Esophagus mucosa (tissue), 1 donor: ENCODE measurements around the gene ASTN2. TPM values are rescaled to one million over a fixed set of nuclear protein-coding genes. Genes with fewer than 3 reads are reported as not detected.
"Not testable (repeated sequence)": the region's sequence is repeated elsewhere in the genome, so short reads cannot be mapped to it uniquely, and the experiment has no call there.

Experiments
- ATAC-seq: fragments of 200-7000 bp; cut with Tn5 transposase; one replicate; pipeline ENCODE4 v1.9.1; 2020
- total RNA-seq: library from RNA; stranded (reverse); gene quantifications from one replicate; pipeline ENCODE4 v1.2.4, GENCODE V29; 2023
- donor health status: DM: yes; HTN: yes; CAD: no.

ASTN2 gene
- total RNA-seq, 1 donor from 2014 or later, result 1.00 TPM

GRCh38 chr9:116471093-116471906 lies 943.6 kb downstream of the ASTN2 start:
- no peak for ATAC-seq

GRCh38 chr9:116468793-116469527 lies 945.9 kb downstream of the ASTN2 start:
- no peak for ATAC-seq

GRCh38 chr9:116468369-116468768 lies 946.5 kb downstream of the ASTN2 start:
- no peak for ATAC-seq

DNA sequence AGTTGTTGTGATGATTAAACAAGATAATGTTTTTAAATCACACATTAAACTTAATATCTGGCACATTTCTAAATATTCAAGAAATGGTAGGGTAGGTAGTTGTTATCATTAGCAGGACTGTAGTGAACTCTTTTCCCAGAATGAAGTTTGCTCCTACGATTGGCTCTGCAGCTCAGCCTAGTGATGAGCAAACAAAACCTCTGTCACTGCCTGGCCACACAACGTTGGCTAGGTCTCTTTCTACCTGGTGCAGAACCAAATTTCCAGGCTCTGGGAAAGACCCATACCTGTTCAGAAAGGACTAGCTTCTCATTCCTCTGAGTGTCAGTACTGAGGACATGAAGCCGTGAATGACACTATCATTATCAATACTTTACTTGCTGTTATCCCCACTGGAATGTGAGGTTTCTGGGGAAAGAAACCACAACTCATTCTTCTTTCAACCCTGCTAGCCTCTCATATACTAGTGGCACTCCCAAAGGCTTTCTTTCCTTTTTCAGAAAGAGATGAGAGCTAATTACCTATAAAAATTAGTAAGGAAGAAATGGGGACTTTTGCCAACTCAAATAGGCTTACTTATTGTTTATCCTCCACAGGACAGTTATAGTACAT lies 947.0 kb downstream of the ASTN2 start:
- no peak for ATAC-seq

DNA sequence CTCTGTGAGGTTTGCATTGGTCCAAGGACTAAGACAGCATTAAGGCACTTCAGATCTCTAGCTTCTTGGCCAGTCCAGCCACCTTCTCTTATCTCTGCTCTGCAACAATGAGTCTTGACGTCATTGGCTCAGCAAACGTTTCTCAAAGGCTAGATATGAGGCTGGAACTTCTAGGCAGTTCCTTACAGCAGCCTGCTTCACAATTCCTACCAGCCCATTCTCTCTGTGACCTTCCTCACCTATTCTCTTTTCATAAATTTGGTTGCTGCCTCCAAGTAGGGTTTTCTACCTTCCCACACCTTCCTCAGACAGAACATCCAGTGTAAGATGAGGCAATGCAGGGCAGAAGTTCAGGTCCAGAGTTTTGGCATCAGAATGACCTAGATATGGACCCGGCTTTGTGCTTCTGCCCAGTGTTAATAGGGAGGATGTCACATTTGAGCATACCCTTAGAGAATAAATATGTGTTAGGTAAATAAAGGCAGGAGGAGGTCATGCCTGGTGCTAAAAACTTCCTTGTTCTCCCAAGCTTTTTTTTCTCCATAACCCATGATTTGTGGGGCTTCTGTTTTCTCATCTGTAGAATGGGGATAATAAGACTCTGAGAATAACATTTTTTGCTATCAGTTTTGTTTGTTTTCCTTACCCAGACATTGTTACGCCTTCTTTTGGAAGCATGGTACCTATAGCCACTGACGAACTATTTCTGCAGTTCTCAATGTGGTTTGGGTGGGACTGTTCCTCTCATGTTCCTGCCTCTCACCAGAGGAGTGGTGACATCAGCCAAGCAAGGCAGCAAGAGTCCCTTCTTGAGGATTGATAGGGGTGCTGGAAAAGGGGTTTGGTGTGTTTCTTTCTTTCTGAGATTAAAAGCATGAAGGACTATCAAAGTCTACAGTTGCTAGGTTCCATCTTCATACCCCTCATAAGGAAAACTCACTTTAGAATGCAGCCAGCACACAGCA lies 948.3 kb downstream of the ASTN2 start:
- ATAC-seq, result no peak

DNA sequence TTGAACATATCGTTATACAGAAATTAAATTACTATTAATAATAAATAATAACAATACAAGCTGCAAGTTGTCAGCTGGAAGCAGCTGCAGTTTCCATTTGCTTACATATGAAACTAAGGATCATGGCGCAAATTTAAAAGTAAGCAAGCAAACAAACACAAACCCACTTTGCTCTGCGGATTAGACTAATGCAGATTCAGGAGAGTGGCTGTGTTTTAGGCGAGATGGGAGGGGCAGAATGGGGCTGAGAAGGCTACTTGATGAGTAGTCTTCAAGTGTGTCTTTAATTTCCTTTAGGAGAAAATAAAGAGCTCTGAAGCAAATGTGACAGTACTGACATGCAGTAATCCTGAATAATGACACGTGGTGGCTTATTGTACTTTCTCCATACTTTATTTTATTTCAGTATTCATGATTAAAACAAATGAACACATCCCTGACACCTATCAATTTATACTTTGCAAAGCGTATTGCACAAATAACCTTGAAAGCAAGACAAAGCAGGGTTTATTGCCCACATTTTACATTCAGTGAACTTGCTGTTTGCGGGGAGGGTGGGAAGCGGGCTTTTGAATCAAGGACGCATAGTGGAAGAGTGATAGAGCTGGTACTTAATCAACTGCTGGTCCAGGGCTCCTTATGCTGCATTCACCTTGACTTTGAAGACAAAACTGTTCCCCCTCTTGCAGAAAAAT lies 949.1 kb downstream of the ASTN2 start:
- ATAC-seq, result no peak

DNA sequence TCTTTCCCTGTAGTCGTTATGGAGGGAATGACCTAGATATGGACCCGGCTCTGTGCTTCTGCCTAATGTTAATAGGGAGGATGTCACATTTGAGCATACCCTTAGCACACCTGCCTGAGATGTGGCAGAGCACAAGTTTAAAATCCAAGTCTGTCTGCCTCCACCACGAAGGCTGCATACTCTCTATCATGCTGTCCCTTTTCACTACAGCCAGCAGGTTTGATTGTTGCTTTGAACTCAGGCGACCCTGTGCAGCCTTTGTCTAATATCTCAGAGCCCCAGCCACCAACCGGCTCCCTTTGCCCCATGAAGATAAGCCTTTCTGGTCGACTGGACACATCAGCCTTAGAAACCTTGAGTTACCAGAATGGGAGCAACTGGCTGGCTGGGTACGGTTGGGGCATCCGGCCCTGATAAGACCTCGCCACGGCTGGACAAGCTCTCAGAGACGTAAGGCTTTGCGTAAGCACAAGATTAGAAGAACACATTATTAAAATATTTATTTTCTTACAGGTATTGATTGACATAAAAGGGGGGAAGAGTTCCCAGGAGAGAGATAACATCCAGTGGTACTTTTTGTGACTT lies 949.8 kb downstream of the ASTN2 start:
- ATAC-seq, result no peak

GRCh38 chr9:116464423-116464822 lies 950.4 kb downstream of the ASTN2 start:
- no peak for ATAC-seq

DNA sequence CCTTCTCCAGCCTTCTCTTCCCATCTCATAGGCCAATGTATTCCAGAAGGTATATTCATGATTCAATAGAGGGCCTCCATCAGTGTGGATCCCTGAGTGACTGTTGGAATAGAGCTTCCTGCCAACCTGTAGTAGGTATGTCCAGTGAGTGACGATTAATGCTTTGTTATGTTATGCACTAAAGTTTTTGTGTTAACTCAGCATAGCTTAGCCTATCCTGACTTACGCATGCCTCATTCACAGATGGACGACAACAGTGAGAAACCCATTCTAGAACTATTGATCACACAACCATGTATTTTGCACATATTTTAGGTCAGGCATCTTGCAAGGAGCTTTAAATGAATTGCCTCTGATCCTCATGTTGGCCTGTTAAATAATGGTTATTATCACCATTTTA lies 953.2 kb downstream of the ASTN2 start:
- ATAC-seq, result no peak

DNA sequence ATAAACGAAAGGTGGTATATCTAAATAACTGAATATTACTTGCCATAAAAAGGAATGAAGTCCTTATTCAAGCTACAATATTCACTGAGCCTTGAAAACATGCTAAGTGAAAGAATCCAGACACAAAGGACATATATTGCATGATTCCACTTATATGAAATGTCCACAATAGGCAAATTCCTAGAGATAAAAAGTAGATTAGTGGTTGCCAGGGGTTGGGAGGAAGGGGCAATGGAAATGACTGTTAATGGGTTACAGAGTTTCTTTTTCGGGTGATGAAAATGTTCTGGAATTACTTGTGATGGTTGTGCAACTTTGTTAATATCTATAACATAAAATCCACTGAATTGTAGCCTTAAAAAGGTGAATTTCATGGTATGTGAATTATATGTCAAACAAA lies 954.8 kb downstream of the ASTN2 start:
- no peak for ATAC-seq

- ATAC-seq, result no peak
Measured at GRCh38 chr9:116459576-116459975, 955.3 kb downstream of the ASTN2 start.

GRCh38 chr9:116456490-116457088 lies 958.3 kb downstream of the ASTN2 start:
- no peak for ATAC-seq

DNA sequence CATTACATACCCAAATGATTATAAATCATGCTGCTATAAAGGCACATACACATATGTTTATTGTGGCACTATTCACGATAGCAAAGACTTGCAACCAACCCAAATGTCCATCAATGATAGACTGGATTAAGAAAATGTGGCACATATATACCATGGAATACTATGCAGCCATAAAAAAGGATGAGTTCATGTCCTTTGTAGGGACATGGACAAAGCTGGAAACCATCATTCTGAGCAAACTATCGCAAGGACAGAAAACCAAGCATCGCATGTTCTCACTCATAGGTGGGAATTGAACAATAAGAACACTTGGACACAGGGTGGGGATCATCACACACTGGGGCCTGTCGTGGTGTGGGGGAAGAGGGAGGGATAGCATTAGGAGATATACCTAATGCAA lies 960.3 kb downstream of the ASTN2 start:
- not testable (repeated sequence) for ATAC-seq

DNA sequence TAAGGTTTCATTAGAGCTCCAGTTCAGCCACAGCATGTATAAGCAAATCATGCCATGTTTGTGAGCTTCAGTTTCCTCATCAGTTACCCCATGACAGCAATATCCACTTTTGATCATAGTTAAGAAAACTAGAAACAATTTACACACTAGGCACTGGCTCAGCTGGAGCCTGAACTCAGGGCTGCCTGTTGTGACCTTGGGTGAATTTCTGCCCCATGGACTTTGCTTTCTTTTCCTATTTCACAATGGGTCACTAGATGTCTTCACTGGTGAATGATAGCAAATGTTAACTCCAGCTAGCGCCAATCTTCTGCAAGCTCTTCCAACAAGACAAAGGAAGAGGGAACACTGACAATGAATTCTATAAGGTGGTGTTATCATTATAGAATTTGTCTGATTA lies 961.1 kb downstream of the ASTN2 start:
- ATAC-seq, result no peak

DNA sequence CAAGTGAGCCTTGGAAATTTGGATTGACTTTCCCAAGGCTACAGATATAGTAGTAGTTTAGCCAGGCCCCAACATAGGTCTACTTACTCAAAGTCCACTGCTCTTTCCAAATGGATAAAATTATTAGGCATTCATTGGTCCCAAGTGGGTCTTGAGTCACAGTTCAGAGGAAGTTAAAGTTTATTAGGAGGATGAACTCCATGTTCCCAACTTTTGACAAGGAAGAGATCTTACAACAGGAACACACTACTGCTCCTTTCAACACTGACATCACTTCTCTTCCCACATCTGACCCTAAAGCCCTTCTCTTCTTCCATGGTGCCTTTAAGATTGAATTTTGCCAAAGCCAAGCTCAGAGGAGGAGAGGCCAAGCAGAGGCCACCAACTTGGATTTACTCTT lies 962.2 kb downstream of the ASTN2 start:
- no peak for ATAC-seq

DNA sequence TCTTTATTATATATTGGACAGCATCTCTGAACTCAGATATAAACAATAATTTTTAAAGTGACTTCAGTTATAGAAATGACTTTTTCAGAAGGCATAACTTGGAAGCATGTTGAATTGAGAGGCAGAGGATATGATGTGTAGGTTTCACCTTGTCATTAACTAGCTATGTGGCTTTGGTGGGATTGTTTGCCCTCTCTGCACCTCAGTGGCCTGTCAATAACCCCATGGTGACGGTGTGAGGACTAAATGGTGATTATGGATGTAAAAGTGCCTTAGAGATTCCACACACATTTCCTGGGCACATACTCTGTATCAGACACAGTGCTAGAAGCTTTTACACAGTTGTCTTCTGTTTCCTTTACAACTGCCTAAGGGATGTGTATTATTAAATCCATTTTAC lies 962.6 kb downstream of the ASTN2 start:
- ATAC-seq, result no peak

DNA sequence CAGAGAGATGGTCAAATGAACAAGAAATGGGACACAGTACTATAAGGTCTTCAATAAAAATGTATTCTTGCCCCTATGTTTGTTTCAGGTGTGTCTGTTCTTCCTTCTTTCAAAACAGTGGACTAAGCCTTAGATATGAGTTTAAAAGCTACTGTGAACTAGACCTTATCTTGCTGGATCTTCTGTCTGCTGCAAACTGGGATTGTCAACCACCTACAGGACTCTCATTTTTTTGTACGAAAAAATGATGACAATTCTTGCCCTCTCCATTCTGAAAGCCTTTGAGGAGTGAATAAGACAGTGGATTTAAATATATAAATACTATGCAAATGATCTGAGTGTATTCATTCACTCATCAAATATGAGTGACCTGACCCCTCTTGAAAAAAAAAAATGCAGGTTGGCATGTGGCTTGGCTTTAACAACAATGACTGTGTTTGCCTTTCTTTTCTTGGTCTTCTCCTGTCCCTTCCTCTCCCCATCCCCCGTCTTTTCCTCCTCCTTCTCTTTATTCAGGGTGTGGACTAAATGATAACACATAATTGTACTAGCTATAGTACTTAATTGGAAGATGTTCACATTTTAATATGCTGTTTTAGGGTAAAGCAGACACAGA lies 963.2 kb downstream of the ASTN2 start:
- no peak for ATAC-seq

- no peak for ATAC-seq
Measured at GRCh38 chr9:116450378-116451139, 964.3 kb downstream of the ASTN2 start.

- no peak for ATAC-seq
Measured at GRCh38 chr9:116449949-116450348, 964.9 kb downstream of the ASTN2 start.

- ATAC-seq, result no peak
Measured at GRCh38 chr9:116448431-116448830, 966.4 kb downstream of the ASTN2 start.
